GM03348 (cell line): ENCODE results near the gene DLX2.
A peak's percentile ranks its signal among the peaks of the same experiment; 100 is the strongest.
"Not testable (repeated sequence)": the region's sequence is repeated elsewhere in the genome, so short reads cannot be mapped to it uniquely, and the experiment has no call there.

Source experiments
- DNase-seq: peaks from one replicate; pipeline ENCODE4 v3.0.0; 2012; ENCODE audit warnings: low spot score

Gene DLX2

DNA sequence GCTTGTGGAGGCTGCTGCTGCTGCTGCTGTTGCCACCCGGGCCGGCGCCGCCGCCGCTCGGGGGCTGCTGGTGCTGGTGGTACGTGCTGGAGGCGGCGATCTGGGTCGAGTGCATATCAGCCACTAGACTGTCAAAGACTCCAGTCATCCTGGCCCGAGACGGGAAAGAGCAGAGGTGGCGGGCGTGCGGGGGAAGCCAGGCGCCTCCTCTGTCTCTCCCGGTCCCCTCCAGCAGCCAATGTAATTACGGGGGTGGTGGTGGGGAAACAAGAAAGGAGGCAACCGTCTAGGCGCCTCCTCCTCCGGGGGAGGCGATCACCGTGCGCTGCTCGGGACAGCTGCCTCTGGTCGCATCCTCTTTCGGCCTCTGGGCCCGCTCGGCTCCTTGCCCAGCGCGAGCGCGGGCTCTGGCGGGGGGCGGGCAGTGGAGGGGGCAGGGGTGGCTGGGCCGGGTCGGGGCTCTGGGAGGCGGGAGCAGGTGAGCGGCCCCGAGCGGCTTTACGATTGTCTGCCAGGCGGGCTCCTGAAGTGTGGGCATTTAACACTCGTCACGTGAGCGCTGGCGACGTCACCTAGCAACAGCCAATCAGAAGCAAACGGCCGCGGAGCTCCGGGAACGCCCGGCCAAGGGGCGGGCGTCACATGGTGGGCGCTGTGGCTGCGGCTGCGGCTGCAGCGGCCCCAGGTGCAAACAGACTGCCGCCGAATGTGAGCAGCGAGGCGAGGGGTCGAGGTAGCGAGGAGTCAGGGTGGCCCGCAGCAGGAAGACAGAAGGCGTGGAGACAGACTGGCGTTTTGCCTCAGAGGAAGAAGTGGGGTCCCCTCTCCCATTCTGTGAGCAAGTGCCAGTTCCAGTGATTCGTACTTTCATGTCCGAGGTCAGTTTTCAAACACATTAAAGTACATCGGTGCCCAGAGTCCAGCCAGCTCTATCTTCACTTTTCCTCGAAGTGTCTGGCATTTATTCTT lies at the start of gene DLX2:
TSS of gene DLX2 (minus strand) at position 510 of the 969 bp plus-strand sequence. CDS start at position 148, 362 bp downstream.
- DNase-seq = peak; percentile 95

DNA sequence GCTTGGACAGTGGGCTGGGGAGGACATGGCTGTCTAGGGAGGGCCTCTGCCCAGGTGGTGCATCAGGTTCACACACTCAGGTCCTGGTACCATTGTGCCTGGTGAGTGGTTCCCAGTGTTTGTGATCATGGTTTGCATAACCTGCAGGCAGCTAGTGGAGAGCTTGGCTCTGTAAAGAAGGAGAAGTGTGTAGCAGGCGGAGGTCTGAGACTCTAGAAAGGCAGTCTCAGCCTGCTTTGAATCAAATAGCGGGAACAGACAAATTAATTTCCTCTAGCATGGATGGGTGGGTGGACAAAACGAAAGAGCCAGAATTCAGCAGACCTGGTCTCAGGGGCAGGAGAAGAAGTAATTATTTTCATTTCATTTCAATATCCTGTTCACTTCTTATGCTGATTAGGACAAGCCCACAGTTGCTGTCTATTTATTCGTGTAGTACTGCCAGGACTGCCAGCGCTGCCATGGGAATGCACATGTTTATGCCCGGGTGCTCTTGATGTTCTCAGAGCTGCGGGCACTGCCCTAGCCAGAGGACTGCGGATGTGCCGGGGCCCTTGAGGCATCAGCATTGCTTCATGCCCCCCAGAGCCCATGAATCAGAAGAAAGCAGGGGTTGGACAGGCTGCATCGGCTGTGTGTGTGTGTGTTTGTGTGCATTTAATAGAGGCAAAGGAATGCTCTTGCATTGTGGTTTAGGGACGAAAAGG lies 45.4 kb upstream of the DLX2 start:
- peak; percentile 19 for DNase-seq

GRCh38 chr2:172143817-172144216 lies 41.1 kb upstream of the DLX2 start:
- no peak for DNase-seq

GRCh38 chr2:172138727-172139126 lies 36.0 kb upstream of the DLX2 start:
- DNase-seq = not testable (repeated sequence)

DNA sequence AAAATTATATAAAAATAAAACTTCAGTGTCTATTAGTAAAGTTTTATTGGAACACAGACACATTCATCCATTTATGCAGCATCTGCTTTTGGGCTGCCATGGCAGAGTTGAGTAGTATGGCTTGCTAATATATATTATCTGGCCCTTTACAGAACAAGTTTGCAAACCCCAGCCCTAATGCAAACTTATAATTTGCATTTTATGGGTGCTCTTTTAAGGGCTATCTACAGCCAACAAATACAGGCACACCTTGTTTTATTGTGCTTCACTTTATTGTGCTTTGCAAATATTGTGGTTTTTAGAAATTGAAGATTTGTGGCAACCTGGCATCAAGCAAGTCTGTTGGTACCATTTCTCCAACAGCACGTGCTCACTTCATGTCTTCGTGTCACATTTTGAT lies 35.2 kb upstream of the DLX2 start:
- DNase-seq = no peak

DNA sequence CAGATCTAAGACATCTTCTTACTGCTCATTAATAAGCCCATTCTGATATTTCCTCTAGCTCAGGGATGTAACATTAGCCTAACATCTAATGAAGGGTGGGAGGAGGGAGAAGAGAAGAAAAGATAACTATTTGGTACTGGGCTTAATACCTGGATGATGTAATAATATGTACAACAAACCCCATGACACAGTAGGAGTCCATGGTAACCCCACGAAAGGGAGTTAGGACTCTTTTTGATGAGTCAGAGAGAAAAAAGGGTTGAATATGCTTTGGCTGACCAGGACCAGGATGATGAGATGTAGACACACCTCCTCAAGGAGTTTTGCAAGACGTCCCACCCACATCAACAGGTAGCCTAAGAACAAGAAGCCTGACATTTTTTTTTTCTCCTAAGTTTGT lies 34.4 kb upstream of the DLX2 start:
- no peak for DNase-seq

DNA sequence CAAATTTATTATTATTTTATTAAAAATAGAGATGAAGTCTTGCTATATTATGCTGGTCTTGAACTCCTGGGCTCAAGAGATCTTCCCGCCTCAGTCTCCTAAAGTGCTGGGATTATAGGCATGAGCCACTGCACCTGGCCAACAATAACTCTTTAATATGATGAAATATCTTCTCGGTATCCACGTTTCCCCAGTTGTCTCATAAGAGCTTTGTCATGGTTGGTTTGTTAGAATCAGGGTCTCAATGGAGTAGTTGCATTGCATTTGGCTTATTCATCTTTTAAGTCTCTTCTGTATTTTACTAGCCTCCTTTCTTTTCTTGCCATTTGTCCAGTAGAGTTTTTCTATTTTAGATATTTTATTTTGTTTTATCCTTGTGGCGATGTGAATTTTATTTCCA lies 32.7 kb upstream of the DLX2 start:
- DNase-seq = no peak

DNA sequence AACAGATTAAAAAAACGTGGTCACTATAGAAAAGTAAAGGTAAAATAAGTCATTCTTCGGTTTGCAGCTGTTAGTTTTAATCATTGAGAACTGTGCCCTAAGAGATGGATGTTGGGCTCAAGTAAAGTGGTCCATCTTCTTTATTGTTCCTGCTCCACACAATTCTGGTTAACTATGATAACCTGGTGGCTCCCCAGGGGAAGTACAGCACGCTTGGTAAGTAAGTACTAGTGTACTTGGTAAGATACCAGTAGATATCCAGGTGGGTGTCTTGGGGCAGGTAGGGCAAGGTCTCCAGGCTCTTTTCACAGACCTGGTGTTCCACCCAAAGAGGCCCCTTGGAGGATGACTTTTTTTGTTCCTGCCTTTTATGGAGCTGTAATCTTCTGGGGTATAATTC lies 31.6 kb upstream of the DLX2 start:
- no peak for DNase-seq

GRCh38 chr2:172131713-172132555 lies 29.2 kb upstream of the DLX2 start:
- no peak for DNase-seq

- DNase-seq = no peak
These were observed 26.7 kb upstream of the DLX2 start for GRCh38 chr2:172129404-172129803.

GRCh38 chr2:172128484-172128883 lies 25.8 kb upstream of the DLX2 start:
- no peak for DNase-seq

DNA sequence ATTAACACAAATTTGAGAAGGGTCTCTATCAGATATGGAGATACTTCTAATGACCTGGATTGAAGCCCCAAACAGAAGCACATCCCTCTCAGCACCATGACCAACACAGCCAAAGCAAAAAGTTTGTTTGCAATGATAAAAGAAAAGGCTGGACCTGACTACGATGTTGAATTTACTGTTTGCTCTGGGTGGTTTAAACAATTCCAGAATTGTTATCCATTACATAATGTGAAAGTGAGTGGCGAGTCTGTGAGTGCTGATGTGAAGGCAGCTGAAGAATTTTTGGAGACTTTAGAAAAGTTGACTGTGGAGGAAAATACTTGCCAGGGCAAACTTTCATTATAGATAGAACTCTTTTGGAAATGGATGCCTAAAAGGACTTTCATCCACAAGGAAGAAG lies 17.4 kb upstream of the DLX2 start:
- no peak for DNase-seq

DNA sequence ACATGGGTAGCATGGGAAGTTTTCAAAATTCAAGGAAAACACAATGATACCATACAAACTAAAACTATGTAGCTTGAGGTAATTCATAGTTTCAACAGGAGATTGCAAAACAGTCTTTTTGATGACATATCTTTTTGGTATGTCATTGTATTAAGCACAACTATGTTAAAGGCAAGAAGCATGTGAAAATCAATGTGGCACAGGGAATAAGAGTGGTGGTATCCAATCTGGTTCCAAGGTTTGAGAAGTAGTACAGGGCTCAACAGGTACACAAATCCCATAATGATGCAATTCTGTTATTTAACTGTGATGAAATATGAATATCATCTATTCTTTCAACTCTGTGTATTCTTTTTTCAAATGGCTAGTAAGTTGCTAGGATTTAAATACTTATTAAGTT lies 16.4 kb upstream of the DLX2 start:
- DNase-seq = peak; percentile 66

GRCh38 chr2:172116107-172116506 lies 13.4 kb upstream of the DLX2 start:
- DNase-seq = no peak

GRCh38 chr2:172114579-172114978 lies 11.9 kb upstream of the DLX2 start:
- no peak for DNase-seq

DNA sequence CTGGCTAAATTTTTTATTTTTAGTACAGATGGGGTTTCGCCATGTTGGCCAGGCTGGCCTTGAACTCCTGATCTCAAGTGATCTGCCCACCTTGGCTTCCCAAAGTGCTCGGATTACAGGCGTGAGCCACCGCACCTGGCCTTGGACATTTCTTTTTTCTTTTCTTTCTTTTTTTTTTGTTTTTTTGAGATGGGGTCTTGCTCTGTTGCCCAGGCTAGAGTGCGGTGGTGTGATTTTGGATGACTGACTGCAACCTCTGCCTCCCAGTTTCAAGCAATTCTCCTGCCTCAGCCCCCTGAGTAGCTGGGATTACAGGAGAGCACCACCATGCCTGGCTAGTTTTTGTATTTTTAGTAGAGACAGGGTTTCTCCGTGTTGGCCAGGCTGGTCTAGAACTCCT lies 11.5 kb upstream of the DLX2 start:
- DNase-seq = not testable (repeated sequence)

- peak; percentile 50 for DNase-seq
These were observed 10.9 kb upstream of the DLX2 start for GRCh38 chr2:172113617-172114016.

GRCh38 chr2:172109988-172110811 lies 7.5 kb upstream of the DLX2 start:
- no peak for DNase-seq

- DNase-seq = no peak
These were observed 6.7 kb upstream of the DLX2 start for GRCh38 chr2:172109256-172109987.

GRCh38 chr2:172108587-172108930 lies 5.9 kb upstream of the DLX2 start:
- DNase-seq = no peak
